DOHH2 (cell line): ENCODE measurements around the gene GTF2A1.

Experiments
- H3F3A ChIP-seq: fragments of 200-600 bp; sonication (generic), shearing (Covaris generic); 2 replicates; pipeline ENCODE4 v1.6.0; 2016; ENCODE audit warnings: antibody characterized with exemption, mild to moderate bottlenecking; ENCODE audit not compliant: control insufficient read depth, insufficient read depth
- H3K27ac ChIP-seq: fragments of 200-600 bp; sonication (generic); 2 replicates; pipeline ENCODE4 v1.5.1; 2014; ENCODE audit warnings: low read depth, mild to moderate bottlenecking, low read length, moderate library complexity
- H3K27me3 ChIP-seq: fragments of 200-600 bp; sonication (generic); 2 replicates; pipeline ENCODE4 v1.6.1; 2014; ENCODE audit warnings: mild to moderate bottlenecking, low read length, mixed read lengths; ENCODE audit not compliant: control insufficient read depth
- H3K36me3 ChIP-seq: fragments of 200-600 bp; sonication (generic); 2 replicates; pipeline ENCODE4 v1.6.1; 2014; ENCODE audit warnings: mild to moderate bottlenecking, low read length, moderate library complexity, mixed read lengths; ENCODE audit not compliant: control insufficient read depth
- H3K4me1 ChIP-seq: fragments of 200-600 bp; sonication (generic); 2 replicates; pipeline ENCODE4 v1.6.1; 2014; ENCODE audit warnings: mild to moderate bottlenecking, low read length, mixed read lengths; ENCODE audit not compliant: control insufficient read depth
- H3K4me2 ChIP-seq: fragments of 200-600 bp; sonication (generic); 2 replicates; pipeline ENCODE4 v1.6.0; 2014; ENCODE audit warnings: mild to moderate bottlenecking, low read length, moderate library complexity
- H3K4me3 ChIP-seq: fragments of 200-600 bp; sonication (generic); 2 replicates; pipeline ENCODE4 v1.5.1; 2014; ENCODE audit warnings: mild to moderate bottlenecking, low read length, mixed read lengths
- H3K79me2 ChIP-seq: fragments of 200-600 bp; sonication (generic); 2 replicates; pipeline ENCODE4 v1.6.1; 2014; ENCODE audit warnings: mild to moderate bottlenecking, low read length, mixed read lengths; ENCODE audit not compliant: control insufficient read depth
- H3K9me2 ChIP-seq: fragments of 200-600 bp; sonication (generic); replicated peaks from 2 replicates; pipeline ENCODE4 v1.6.1; 2014; ENCODE audit warnings: mild to moderate bottlenecking, low read length, mixed read lengths; ENCODE audit not compliant: control insufficient read depth
- H3K9me3 ChIP-seq: fragments of 200-600 bp; sonication (generic); 2 replicates; pipeline ENCODE4 v1.6.1; 2014; ENCODE audit warnings: antibody characterized with exemption, low read length, mixed read lengths; ENCODE audit not compliant: control insufficient read depth, insufficient read depth
- H4K20me1 ChIP-seq: fragments of 200-600 bp; sonication (generic); 2 replicates; pipeline ENCODE4 v1.6.0; 2014; ENCODE audit warnings: low read depth, mild to moderate bottlenecking, antibody characterized with exemption, low read length, moderate library complexity; ENCODE audit not compliant: control insufficient read depth, insufficient read depth
- EZH2phosphoT487 ChIP-seq: fragments of 200-600 bp; sonication (generic); IDR thresholded peaks from 2 replicates; pipeline ENCODE4 v1.6.1; 2017; ENCODE audit warnings: borderline replicate concordance, mild to moderate bottlenecking, antibody characterized with exemption, low read length, moderate library complexity, mixed read lengths
- TF ChIP-seq, protein P1 (sequence below): fragments of 200-600 bp; sonication (generic); IDR thresholded peaks from one replicate; pipeline ENCODE4 v1.5.1; 2014; ENCODE audit warnings: antibody characterized with exemption, mild to moderate bottlenecking, low read depth, low read length; ENCODE audit not compliant: poor library complexity, severe bottlenecking

The GTF2A1 gene

DNA sequence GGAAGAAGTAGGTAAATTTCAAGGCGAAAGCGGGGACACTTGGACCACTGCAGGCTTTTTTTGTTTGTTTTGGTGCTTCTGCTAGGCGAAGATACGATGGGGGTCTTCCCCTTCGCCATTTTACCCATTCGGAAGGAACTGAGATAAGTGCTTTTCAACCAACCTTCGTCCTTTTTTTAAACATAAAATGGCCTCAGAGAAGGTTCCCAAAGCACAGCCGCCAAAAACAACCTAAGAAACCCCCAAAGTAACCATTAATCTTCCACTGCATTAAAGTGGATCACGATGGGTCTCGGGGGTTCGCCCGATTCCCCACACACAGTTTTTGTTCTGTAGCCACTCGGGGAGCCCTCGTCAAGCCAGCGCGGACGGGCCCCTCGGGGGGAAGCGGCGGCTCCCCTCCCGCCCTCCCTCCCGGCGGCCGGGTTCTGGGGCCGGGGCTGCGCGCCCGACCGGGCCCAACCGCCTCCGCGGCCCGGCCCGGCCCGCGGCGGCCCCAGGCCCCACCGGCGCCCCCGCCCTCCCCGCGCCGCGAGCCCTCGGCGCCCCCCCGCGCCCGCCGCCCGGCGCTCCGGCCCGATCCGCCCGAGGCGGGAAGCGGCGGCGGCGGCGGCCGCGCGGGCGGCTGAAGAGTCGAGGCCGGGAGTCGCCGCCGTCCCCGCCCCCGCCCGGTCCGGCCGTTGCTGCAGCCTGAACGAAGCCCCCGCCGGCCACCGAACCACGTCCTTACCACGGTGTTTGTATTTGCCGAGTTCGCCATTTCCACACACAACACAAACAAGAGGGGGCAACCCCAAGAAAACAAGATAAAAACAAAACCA, 790 bp downstream of the GTF2A1 start:
- Histone ChIP-seq H3K4me2 (peak overlapping the region; percentile 83), H3K9me2 (no peaks in the 10 kb centered on the region), H3K27me3 (no peaks in the 10 kb centered on the region), H3K4me1 (peaks cover 34% of the 10 kb centered on the region), H4K20me1 (no peaks in the 10 kb centered on the region), H3K36me3 (peaks cover 46% of the 10 kb centered on the region), H3K27ac (peak overlapping the region; percentile 87), H3K9me3 (peaks cover 4% of the 10 kb centered on the region; the same call in 1 of the 2 replicates), H3K4me3 (peak overlapping the region; percentile 86), H3F3A (peaks cover 18% of the 10 kb centered on the region), H3K79me2 (peaks cover 55% of the 10 kb centered on the region)
- TF ChIP-seq EZH2phosphoT487, result no peak
- TF ChIP-seq, protein P1, sequence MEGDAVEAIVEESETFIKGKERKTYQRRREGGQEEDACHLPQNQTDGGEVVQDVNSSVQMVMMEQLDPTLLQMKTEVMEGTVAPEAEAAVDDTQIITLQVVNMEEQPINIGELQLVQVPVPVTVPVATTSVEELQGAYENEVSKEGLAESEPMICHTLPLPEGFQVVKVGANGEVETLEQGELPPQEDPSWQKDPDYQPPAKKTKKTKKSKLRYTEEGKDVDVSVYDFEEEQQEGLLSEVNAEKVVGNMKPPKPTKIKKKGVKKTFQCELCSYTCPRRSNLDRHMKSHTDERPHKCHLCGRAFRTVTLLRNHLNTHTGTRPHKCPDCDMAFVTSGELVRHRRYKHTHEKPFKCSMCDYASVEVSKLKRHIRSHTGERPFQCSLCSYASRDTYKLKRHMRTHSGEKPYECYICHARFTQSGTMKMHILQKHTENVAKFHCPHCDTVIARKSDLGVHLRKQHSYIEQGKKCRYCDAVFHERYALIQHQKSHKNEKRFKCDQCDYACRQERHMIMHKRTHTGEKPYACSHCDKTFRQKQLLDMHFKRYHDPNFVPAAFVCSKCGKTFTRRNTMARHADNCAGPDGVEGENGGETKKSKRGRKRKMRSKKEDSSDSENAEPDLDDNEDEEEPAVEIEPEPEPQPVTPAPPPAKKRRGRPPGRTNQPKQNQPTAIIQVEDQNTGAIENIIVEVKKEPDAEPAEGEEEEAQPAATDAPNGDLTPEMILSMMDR, result no peak

DNA sequence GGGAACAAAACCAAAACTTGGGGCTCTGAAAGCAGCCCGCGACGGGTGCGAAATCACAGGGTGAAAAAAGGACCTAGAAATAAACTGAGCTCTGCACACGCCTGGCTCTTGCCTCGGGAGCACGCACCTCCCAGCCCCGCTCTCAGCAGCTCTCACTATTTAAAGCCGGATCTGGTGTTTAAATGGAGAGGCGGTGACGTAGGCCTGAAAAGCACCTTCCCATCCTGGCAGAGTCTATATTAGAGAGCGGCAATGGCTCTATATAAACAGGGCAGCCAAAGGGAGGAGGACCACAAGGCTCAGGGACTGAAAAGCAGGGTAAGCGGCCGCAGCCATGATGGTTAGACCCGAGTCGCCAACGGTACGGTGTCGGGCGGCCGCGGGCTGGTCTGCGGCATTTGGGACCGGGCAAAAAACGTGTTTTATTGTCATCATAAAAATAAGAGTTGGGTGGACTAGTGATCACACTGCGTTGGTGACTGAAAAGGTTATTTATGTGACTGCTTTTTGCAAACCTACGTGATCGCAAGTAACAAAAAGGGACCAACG, 1.5 kb downstream of the GTF2A1 start:
- Histone ChIP-seq H3K9me2 (no peaks in the 10 kb centered on the region), H3K27me3 (no peaks in the 10 kb centered on the region), H4K20me1 (no peaks in the 10 kb centered on the region), H3K4me3 (peak overlapping the region; percentile 80), H3F3A (peaks cover 18% of the 10 kb centered on the region), H3K27ac (peak overlapping the region; percentile 87), H3K4me2 (peak overlapping the region; percentile 83), H3K4me1 (peaks cover 34% of the 10 kb centered on the region), H3K9me3 (peaks cover 4% of the 10 kb centered on the region; the same call in 1 of the 2 replicates), H3K79me2 (peaks cover 59% of the 10 kb centered on the region), H3K36me3 (peaks cover 50% of the 10 kb centered on the region)
- TF ChIP-seq, protein P1, result no peak
- TF ChIP-seq EZH2phosphoT487, result no peak

DNA sequence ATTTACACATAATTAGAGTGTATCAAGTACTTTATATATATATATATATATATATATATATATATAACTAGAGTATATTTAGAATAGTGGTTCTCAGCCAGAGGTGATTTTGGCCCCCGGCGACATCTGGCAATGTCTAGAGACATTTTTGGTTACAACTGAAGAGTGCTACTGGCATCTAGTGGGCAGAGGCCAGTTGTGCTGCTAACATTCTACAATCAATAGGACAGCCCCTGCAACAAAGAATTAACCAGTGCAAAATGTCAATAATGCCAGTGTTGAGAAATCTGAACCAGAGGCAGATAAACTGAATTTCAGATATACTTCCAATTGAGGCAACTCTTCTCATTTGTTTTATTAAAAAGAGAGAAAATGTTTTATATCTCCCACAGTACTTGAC, 8.9 kb downstream of the GTF2A1 start:
- peaks cover 95% of the 10 kb centered on the region for H3K36me3 ChIP-seq

More for the DNA sequence above, 8.9 kb downstream of the GTF2A1 start:
- H3K4me3 ChIP-seq, result no peak overlapping the region
- H3F3A ChIP-seq, result no peaks in the 10 kb centered on the region; the same call in 1 of the 2 replicates
- TF ChIP-seq EZH2phosphoT487, result no peak
- TF ChIP-seq, protein P1, result peak; percentile 36
- H3K27ac ChIP-seq, result no peak overlapping the region
- H3K79me2 ChIP-seq, result peaks cover 96% of the 10 kb centered on the region
- H3K9me2 ChIP-seq, result no peaks in the 10 kb centered on the region
- no peaks in the 10 kb centered on the region for H3K27me3 ChIP-seq
- peaks cover 39% of the 10 kb centered on the region for H3K4me1 ChIP-seq
- H3K9me3 ChIP-seq, result no peaks in the 10 kb centered on the region
- H3K4me2 ChIP-seq, result no peak overlapping the region
- no peaks in the 10 kb centered on the region for H4K20me1 ChIP-seq
